ENCODE data around the gene MMP10.

DNA sequence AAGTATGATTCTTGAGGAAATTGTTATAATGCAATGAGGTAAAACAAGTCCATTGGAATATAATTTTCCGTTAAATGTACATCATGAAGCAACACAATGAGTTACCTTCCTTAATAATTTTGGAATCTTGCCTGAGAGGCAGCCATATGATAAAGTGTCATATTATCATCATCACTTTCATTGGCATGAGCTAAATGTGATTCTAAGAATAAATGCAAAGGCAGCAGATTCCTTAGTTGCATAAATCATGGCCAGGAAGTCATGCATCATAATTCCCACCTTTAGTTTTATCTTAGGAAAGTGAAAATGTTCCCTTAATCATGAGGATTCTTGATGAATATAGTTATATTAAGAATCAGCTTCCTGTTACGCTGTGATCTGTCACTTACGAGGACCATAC lies 31.8 kb upstream of the MMP10 start:
- TF ChIP-seq, protein P1, sequence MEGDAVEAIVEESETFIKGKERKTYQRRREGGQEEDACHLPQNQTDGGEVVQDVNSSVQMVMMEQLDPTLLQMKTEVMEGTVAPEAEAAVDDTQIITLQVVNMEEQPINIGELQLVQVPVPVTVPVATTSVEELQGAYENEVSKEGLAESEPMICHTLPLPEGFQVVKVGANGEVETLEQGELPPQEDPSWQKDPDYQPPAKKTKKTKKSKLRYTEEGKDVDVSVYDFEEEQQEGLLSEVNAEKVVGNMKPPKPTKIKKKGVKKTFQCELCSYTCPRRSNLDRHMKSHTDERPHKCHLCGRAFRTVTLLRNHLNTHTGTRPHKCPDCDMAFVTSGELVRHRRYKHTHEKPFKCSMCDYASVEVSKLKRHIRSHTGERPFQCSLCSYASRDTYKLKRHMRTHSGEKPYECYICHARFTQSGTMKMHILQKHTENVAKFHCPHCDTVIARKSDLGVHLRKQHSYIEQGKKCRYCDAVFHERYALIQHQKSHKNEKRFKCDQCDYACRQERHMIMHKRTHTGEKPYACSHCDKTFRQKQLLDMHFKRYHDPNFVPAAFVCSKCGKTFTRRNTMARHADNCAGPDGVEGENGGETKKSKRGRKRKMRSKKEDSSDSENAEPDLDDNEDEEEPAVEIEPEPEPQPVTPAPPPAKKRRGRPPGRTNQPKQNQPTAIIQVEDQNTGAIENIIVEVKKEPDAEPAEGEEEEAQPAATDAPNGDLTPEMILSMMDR (IDR thresholded peaks at IDR 0.05) = no peak
- TF ChIP-seq POLR2AphosphoS5 (IDR thresholded peaks at IDR 0.05) (no peak), POLR2A (IDR thresholded peaks at IDR 0.05) (no peak)
